Stimulated activated CD8-positive, alpha-beta memory T cell treated with anti-CD3 and anti-CD28 coated beads, Interleukin-7, amount 100 ng/mL, for 4 hours (primary cell): Measurements from ENCODE around the gene EVC.
"Not testable (repeated sequence)": the region's sequence is repeated elsewhere in the genome, so short reads cannot be mapped to it uniquely, and the experiment has no call there.

ENCODE experiments used
- DNase-seq, 2 donors: peaks; one replicate each; pipeline ENCODE4 v3.0.0-alpha.2; 2020; ENCODE audit warnings: low read depth in 2 of 2

The EVC gene

GRCh38 chr4:5708449-5709206, 2.4 kb upstream of the EVC start, which contains the start of gene EVC2:
EVC2 (minus strand) TSS chr4:5708559; CDS start chr4:5708513, 46 bp downstream.
- peak in 1 of 2 donors; percentile 18 for DNase-seq

- DNase-seq, result no peak
Observed at GRCh38 chr4:5709207-5709575, 1.8 kb upstream of the EVC start.

- no peak for DNase-seq
Observed at GRCh38 chr4:5710065-5710960, 688 bp upstream of the EVC start.

GRCh38 chr4:5711479-5712184, 631 bp downstream of the EVC start:
- no peak for DNase-seq

- peak in 1 of 2 donors; percentile 24 for DNase-seq
Observed at GRCh38 chr4:5712517-5712916, 1.5 kb downstream of the EVC start.

GRCh38 chr4:5712931-5713330, 1.9 kb downstream of the EVC start:
- no peak for DNase-seq

- no peak for DNase-seq
Observed at GRCh38 chr4:5713861-5714260, 2.9 kb downstream of the EVC start.

GRCh38 chr4:5715357-5715756, 4.4 kb downstream of the EVC start:
- DNase-seq, result no peak

GRCh38 chr4:5716391-5716790, 5.4 kb downstream of the EVC start:
- DNase-seq, result no peak

GRCh38 chr4:5717449-5718158, 6.6 kb downstream of the EVC start:
- no peak for DNase-seq

- DNase-seq, result no peak
Observed at GRCh38 chr4:5718411-5718810, 7.4 kb downstream of the EVC start.

GRCh38 chr4:5719350-5720055, 8.5 kb downstream of the EVC start:
- DNase-seq, result no peak

- no peak for DNase-seq
Observed at GRCh38 chr4:5720157-5720850, 9.3 kb downstream of the EVC start.

GRCh38 chr4:5720980-5721379, 10.0 kb downstream of the EVC start:
- DNase-seq, result no peak

GRCh38 chr4:5721923-5722322, 10.9 kb downstream of the EVC start:
- DNase-seq, result no peak

- no peak for DNase-seq
Observed at GRCh38 chr4:5722328-5722727, 11.3 kb downstream of the EVC start.

- no peak for DNase-seq
Observed at GRCh38 chr4:5724377-5724776, 13.4 kb downstream of the EVC start.

GRCh38 chr4:5728412-5728811, 17.4 kb downstream of the EVC start:
- not testable (repeated sequence) for DNase-seq

GRCh38 chr4:5730436-5730835, 19.4 kb downstream of the EVC start:
- DNase-seq, result no peak
